ENCODE measurements around the gene CLOCK.
"Not testable (repeated sequence)": the region's sequence is repeated elsewhere in the genome, so short reads cannot be mapped to it uniquely, and the experiment has no call there.

CLOCK gene
- total RNA-seq, result 39.4 to 56.2 (median 44.2) reads per million in 3 experiments

DNA sequence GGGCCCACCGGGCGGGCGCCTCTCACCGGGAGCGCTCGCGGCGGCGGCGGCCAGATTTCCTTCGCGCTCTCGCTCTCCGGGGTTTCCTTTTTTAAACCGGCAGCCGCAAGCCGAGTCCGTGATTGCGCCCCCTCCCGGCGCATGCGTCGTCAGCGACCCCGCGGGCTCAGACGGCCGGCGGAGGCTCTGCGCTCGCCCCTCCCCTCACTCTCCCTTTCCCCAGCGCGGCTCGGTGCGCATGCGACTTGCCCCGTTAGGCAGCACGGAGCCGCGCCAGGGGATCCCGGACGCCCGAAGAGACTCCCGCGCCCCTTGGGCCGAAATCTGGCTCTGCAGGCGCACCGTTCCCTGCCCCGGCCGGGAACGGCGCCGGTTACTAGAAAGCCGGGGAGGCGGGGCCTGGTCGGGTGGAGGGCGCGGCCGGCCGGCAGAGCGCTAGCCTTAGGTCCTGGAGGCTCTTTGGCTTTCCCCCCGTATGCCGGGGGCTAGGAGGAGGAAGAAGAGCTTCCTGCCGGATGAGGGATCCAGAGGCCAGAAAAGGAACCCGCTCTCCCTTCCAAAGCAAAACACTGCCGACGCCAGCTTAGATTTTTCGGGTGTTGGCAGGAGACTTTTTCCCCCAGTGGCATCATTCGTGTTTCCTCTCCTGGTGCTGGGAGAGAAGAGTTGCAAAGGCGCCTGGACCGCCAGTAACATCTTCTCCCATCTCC, at the start of gene CLOCK:
TSS of gene CLOCK (minus strand) at position 154 of the 710 bp plus-strand sequence. CDS start 64,124 bp downstream, outside the sequence.
- peak; percentile 85 for DNase-seq

GRCh38 chr4:55592014-55592413, 45.3 kb upstream of the CLOCK start, which contains the start of gene PDCL2:
Gene PDCL2 (minus strand): TSS chr4:55592245. CDS start chr4:55592109, 136 bp downstream.
- DNase-seq, result no peak

DNA sequence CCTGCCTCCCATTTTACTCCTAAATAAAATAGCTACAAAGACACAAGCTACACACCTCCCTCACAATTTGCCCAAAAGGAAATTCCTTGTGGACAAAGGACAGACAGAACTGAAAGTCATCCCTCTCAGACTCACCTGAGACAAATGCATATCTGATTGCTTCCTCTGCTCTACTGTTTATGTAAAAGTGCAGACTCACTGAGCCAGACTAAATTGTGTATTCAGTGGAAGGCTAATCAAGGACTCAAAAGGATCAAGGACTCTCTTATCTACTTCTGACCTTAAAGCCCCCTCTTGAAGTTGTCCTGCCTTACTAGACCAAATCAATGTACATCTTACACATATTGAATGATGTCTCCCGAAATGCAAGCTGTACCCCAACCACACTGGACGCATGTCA, 41.5 kb upstream of the CLOCK start:
- no peak for DNase-seq

DNA sequence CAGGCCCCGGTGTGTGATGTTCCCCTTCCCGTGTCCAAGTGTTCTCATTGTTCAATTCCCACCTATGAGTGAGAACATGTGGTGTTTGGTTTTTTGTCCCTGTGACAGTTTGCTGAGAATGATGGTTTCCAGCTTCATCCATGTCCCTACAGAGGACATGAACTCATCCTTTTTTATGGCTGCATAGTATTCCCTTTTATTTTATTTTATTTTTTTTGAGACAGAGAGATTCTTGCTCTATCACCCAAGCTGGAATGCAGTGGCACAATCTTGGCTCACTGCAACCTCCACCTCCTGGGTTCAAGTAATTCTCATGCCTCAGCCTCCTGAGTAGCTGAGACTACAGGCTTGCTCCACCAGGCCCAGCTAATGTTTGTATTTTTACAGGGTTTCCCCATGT, 36.1 kb upstream of the CLOCK start:
- not testable (repeated sequence) for DNase-seq

GRCh38 chr4:55578341-55579010, 31.8 kb upstream of the CLOCK start:
- no peak for DNase-seq

DNA sequence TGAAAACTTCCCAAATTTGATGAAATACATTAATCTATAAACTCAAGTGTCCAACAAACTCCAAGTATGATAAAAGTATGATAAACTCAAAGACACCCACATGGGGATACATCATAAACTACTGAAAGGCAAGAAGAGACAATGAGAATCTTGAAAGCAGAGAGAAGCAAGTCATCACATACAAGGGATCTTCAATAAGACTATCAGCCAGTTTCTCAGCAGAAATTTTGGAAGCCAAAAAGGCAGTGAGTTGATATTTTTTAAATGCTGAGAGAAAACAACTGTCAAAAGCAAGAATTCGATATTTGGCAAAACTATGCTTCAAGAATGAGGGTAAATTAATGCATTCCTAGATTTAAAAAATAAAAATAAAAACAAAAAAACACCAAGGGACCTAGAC, 28.8 kb upstream of the CLOCK start:
- no peak for DNase-seq

DNA sequence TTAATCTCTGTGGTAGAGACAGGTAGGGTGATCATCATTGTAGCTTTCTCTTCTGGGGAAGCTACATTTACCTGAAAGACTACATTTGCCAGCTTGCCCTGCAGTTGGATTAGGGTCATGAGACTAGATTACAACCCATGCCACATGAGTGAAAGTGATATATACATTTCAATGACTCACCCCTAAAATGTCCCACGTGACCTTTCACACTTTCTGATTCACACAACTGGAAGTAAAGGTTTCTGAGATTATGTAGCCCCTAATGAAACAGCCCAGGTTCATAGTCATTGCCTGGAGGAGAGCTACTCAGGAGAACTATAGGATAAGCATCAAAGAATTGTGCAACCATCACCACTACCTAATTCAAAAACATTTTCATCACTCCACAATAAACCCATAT, 27.5 kb upstream of the CLOCK start:
- no peak for DNase-seq

DNA sequence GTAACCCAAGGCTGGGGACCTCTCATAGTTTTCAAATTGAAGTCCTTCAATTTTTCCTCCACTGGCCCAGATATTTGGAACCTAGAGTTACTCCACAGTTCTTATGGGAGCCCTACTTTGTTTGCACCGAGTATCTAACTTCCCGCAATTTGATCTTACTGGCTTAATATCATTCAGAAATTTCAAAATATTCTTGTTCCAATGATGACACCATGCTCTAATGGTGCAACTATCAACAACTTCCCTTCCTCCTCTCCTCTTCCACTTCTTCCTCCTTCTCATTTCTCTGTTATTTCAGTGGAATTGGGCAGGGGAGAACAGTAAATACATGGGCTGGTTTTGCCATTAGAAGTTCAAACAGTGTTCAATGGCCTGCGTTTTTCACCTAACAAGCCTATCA, 25.1 kb upstream of the CLOCK start:
- no peak for DNase-seq

GRCh38 chr4:55568905-55569504, 22.3 kb upstream of the CLOCK start:
- no peak for DNase-seq

GRCh38 chr4:55561889-55562288, 15.2 kb upstream of the CLOCK start:
- no peak for DNase-seq

GRCh38 chr4:55560096-55560495, 13.4 kb upstream of the CLOCK start:
- DNase-seq, result no peak

DNA sequence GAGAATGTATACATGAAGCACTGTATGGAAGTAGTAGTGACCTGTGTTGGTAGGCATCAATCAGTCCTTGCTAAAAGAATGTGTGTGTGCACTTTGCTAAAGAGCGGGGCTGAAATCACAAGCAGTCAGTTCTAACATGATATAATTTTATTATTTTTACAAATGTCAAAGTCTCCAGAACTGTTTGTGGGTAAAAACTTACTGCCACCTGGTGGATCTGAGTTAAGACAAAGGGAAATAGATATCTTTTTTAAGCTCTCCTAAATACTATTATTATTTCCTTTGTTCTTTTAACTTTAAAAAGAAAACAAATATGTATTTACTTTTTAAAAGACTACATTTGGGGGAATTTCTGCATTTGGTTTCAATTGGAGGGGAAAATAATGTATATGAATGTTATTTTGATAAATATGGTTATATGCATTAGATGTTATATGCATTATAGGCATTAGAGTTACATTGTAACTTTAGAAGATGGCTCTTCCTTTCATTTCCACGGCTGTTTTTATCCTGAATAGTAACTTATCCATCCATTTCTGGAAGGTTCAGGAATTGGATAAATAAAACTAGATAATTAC, 7.8 kb upstream of the CLOCK start:
- peak; percentile 35 for DNase-seq

DNA sequence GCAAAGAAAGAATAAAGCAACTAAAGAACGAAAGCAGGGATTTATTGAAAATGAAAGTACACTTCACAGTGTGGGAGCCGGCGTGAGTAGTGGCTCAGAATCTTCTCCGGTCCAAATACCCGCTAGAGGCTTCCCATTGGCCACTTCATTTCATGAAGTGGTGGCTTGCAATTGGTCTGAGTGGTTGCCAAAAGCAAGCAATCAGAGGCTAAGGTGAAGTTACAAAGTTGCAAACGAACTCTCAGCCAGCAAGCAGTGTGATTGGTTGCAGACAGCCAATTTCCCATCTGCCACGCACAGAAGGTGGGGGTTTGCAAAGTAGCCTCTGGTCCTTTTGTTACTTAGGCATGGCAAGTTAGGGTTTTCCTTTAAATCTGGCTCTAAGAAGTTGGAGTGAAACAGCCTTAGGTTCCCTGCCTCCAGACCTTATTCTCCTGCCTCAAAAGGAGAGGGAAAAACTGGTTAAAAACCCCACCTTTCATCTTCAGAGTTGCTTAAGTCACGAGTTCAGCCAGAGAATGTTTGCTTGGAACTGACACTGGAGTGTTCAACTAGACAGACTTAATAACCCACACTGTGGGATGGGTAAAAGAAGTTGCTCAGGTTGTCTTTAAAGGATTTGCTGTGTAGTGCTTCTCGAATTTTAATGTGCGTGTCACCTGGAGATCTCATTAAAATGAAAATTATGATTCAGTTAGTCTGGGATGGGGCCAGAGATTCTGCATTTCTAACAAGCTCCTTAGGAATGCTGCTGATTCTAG, 6.9 kb upstream of the CLOCK start:
- peak; percentile 21 for DNase-seq

- DNase-seq, result not testable (repeated sequence)
Measured at GRCh38 chr4:55551964-55552363, 5.3 kb upstream of the CLOCK start.

DNA sequence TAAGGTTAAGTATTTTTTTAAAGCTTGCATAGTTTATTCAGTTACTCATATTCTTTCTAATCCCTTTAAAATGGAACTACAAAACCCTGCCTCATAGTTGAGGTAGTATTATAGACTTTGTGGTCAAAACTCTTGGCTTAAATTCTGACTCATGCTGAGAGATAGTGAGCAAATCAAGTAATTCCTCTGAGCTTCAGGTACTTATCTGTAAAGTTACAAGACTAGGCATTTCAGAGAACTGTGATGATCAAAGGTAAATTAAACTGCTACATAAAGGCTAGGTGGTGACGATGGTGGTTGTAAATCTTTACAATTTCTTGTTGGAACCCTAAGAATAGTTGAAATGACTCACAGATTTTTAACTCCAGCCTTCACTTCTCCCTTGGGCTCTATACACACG, 3.2 kb upstream of the CLOCK start:
- DNase-seq, result no peak

- no peak for DNase-seq
Measured at GRCh38 chr4:55547918-55548317, 1.2 kb upstream of the CLOCK start.

- DNase-seq, result no peak
Measured at GRCh38 chr4:55547466-55547770, 709 bp upstream of the CLOCK start.

DNA sequence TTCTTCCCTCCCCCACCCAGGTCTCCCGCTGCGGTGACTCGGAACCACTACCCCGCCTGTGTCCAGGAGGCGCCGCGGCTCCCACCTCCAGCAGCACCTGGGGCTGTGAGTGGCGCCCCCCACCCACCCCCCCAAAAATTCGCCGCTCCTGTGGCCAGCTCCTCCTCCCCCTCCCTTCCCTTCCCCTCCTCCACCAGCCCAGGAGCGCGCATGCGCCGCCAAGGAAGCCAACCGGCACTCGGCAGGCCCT, 278 bp downstream of the CLOCK start:
- no peak for DNase-seq

DNA sequence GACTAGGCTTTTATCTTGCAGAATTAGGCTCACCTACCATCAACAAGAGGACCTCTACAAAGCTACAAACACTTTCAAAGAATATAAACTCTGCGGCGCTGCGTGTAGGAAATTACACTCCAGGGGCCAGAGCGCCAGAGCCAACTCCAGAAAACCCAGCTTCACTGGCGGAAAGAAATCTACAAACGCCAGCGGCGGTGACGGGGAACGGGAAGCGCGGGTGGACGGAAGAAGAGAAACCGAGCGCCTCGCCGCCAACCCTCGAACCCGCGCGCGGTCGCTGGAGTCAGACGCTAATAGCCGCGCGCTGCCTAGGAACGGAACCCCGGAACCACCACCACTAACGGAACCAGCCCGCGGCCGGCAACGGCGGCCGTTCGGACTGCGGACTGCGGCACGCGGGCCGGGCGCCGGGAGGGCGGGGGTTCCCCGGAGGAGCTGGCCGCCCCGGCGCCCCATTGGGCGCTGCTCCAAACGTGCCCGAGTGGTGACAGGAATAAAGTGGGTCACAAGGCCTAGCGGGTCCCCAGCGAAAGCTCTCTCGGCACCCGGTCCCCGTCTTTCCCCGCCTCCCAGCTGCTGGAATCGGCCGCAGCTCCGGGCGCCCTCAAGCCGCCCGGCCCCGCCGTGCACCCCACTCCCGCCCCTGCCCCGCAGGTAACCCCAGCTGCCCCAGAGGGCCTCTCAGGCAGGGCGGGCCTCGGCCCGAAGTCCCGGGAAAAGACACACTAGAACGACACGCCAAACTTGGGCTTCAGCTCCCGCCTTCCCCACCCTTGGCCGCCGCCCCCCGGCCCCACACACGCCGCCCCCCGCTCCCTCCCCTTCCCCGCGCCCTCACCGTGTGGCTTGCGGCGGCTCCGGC, 836 bp downstream of the CLOCK start:
- DNase-seq, result peak; percentile 68

- no peak for DNase-seq
Measured at GRCh38 chr4:55545151-55545550, 1.6 kb downstream of the CLOCK start.

DNA sequence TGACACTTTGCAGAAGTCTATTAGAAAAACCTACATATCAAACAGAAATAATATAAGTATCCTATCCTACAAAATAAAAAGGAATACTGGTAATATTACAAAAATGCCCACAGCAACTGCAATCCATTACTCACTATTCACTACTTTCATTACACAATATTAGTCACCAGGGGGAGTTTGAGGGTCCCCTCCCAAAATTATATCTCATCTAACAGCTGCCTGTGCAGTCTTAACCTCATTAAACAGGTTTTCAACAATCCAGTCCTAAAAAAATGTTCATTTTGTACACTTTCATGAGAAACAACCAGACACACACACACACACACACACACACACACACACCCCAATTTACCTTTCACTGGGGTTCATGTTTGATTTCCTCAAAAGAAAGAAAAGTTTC, 2.9 kb downstream of the CLOCK start:
- DNase-seq, result no peak

- DNase-seq, result no peak
Measured at GRCh38 chr4:55540271-55540670, 6.4 kb downstream of the CLOCK start.
